HFFc6 (cell line): ENCODE measurements around the gene CLIC3. TPM values are rescaled to one million over a fixed set of nuclear protein-coding genes. Genes with fewer than 3 reads are reported as not detected.

Experiments
- DNase-seq: peaks from one replicate; pipeline ENCODE4 v3.0.0-alpha.2; 2018
- H3K27ac Mint-ChIP-seq: 2 replicates; pipeline ENCODE4 v1.8.0; 2020; ENCODE audit warnings: mild to moderate bottlenecking, mixed read lengths
- H3K27me3 Mint-ChIP-seq: 2 replicates; pipeline ENCODE4 v1.8.0; 2021; ENCODE audit warnings: mild to moderate bottlenecking, moderate library complexity, mixed read lengths; ENCODE audit not compliant: insufficient read depth
- H3K36me3 Mint-ChIP-seq: 2 replicates; pipeline ENCODE4 v1.8.0; 2021; ENCODE audit warnings: low read depth, mixed read lengths
- H3K4me1 Mint-ChIP-seq: 2 replicates; pipeline ENCODE4 v1.8.0; 2020; ENCODE audit warnings: low read depth, mixed read lengths
- H3K4me3 Mint-ChIP-seq: 2 replicates; pipeline ENCODE4 v1.8.0; 2020; ENCODE audit warnings: mild to moderate bottlenecking, moderate library complexity, mixed read lengths
- H3K9me3 Mint-ChIP-seq: 2 replicates; pipeline ENCODE4 v1.8.0; 2020; ENCODE audit warnings: mild to moderate bottlenecking, mixed read lengths
- CTCF ChIP-seq: fragments of 200-600 bp; sonication (generic); IDR thresholded peaks from 2 replicates; pipeline ENCODE4 v1.5.0; 2021; ENCODE audit warnings: antibody characterized with exemption, mild to moderate bottlenecking
- total RNA-seq, 6 experiments: library from RNA; stranded (reverse); fragmentation: NEBNext Ultra II Directional; extraction: Animal tissue kit (Norgen Biotek cat#: 25700); gene quantifications; 2 replicates in 1 of 6; 3 replicates in 5 of 6; pipeline ENCODE4 v1.2.3, GENCODE V29; 2021

Gene CLIC3
- total RNA-seq, 6 experiments from 2014 or later = 2.7 to 14.6 (median 4.0) TPM

GRCh38 chr9:136965771-136966484, 30.4 kb downstream of the CLIC3 start:
- Mint-ChIP-seq H3K27me3 (peaks cover 7% of the 10 kb centered on the region), H3K4me3 (no peak overlapping the region), H3K27ac (no peak overlapping the region), H3K9me3 (no peaks in the 10 kb centered on the region), H3K36me3 (no peaks in the 10 kb centered on the region), H3K4me1 (peaks cover 10% of the 10 kb centered on the region)
- DNase-seq = no peak
- no peak for TF ChIP-seq CTCF

- Mint-ChIP-seq H3K9me3 (no peaks in the 10 kb centered on the region), H3K4me3 (no peak overlapping the region), H3K36me3 (no peaks in the 10 kb centered on the region), H3K4me1 (peaks cover 10% of the 10 kb centered on the region), H3K27me3 (peaks cover 4% of the 10 kb centered on the region), H3K27ac (no peak overlapping the region)
- no peak for TF ChIP-seq CTCF
- no peak for DNase-seq
Measured at GRCh38 chr9:136964833-136965422, 31.4 kb downstream of the CLIC3 start.

- peaks cover 10% of the 10 kb centered on the region for H3K4me1 Mint-ChIP-seq
- no peak for DNase-seq
- no peak for TF ChIP-seq CTCF
- no peak overlapping the region for H3K27ac Mint-ChIP-seq
- H3K27me3 Mint-ChIP-seq = peaks cover 4% of the 10 kb centered on the region
- H3K4me3 Mint-ChIP-seq = no peak overlapping the region
- H3K36me3 Mint-ChIP-seq = no peaks in the 10 kb centered on the region
- no peaks in the 10 kb centered on the region for H3K9me3 Mint-ChIP-seq
Measured at GRCh38 chr9:136964171-136964689, 32.1 kb downstream of the CLIC3 start.

GRCh38 chr9:136963751-136964150, 32.6 kb downstream of the CLIC3 start:
- peaks cover 10% of the 10 kb centered on the region for H3K4me1 Mint-ChIP-seq
- TF ChIP-seq CTCF = no peak
- H3K9me3 Mint-ChIP-seq = no peaks in the 10 kb centered on the region
- H3K27me3 Mint-ChIP-seq = peaks cover 4% of the 10 kb centered on the region
- H3K36me3 Mint-ChIP-seq = no peaks in the 10 kb centered on the region
- no peak for DNase-seq
- no peak overlapping the region for H3K4me3 Mint-ChIP-seq
- no peak overlapping the region for H3K27ac Mint-ChIP-seq

- Mint-ChIP-seq H3K27me3 (peaks cover 4% of the 10 kb centered on the region), H3K9me3 (no peaks in the 10 kb centered on the region), H3K36me3 (no peaks in the 10 kb centered on the region), H3K27ac (no peak overlapping the region), H3K4me3 (no peak overlapping the region), H3K4me1 (peaks cover 10% of the 10 kb centered on the region)
- no peak for TF ChIP-seq CTCF
- DNase-seq = no peak
Measured at GRCh38 chr9:136963341-136963740, 33.0 kb downstream of the CLIC3 start.
